NCI-H1930 (cell line): ENCODE data around the gene JUP.
"Not testable (repeated sequence)": the region's sequence is repeated elsewhere in the genome, so short reads cannot be mapped to it uniquely, and the experiment has no call there.

Experiments used
- DNase-seq, 2 experiments: peaks; one replicate each; lab custom pipeline; 2025; lab: John Stamatoyannopoulos, UW

Gene JUP

DNA sequence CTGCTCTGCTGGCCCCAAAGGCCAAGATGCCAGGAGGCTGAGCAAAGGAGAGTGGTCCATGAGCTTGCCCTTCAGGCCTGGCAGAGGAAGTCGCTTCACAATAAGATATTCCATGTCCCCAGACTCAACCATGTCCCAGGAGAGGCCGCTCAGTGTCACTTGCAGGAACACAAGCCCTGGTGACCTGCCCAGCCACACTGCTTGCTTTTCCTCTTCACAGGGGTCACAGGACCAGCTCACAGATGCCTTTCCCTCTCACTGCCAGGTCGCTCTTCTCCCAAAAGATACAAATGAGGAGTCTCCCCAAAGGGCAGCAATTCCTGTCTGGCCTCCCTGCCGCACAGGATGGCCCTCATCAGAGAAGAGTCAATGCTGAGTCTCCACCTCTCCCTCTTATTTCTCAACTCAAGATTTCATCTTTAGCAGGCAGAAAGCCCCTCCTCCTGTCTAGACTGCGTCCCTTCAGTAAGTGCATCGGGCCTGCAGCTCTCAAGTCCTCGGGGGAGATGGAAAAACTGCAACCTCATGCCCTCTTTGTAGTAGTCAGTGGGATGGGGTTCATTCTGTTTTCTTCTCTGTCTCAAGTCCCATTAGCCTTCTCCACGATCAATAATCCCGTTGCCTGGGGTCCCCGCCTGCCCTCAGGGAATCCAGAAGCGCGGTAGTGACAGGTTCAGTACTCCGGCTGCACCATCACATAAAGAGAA, 5.0 kb downstream of the JUP start:
- no peak for DNase-seq

DNA sequence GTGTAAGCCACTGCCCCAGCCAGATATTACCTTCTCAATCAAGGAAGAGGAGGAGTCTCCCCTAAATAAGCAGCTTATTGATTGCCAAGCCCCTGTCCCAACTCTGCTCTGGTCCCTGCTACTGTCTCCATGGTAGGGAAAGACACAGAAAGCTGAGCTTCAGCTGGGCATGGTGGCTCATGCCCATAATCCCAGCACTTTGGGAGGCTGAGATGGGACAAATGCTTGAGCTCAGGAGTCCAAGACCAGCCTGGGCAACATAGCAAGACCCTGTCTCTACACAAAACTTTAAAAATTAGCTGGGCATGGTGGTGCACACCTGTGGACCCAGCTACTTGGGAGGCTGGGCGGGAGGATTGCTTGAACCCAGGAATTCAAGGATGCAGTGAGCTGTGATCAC, 6.6 kb downstream of the JUP start:
- no peak for DNase-seq

DNA sequence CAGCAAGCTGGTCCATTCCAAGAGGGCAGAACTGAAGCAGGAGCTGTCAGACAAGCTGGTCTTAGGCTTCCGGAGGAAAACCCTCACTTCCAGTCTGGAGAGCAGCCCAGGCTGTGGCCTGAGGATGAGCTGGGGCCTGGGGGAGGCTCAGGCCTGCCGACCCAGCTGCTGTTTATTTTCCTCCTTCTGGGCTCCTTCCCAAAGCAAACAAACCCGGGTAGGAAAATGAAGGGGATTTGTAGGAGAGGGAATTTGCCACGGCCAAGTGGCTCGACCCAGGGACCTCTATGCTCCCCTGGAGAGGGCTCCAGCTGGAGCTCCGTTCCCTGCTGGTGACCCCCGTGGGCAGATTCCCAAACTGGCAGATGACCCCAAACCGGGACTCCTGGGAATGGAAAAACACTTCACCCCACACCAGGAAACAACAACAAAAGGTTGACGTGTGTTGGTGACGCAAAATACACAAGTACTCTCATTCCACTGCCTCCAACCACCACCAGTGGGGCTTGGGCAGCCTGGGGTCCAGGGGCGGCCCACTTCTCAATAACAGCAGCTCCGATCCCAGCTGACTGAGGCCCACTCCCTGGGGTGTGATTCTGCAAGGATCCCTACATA, 8.8 kb downstream of the JUP start:
- DNase-seq, result no peak

DNA sequence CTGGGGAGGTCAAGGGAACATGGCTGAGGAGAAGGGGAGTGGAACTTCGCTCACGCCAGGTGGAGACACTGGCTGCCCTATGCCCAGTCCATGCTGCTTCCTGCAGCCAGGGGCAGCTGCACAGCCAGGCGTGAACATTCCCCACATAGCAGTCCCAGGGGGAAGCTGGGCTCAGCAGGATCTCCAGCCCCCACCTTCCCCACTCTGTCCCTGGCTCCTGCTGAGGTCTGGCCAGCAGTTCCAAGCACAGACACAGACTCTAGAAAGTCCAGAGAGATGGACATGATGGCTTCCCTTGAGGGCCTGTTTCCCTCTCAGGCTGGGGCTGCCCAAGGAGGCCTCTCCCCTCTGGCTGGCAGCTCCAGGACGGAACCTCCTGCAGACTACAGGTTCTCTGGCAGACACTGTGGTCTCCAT, 9.3 kb downstream of the JUP start:
- DNase-seq, result no peak

DNA sequence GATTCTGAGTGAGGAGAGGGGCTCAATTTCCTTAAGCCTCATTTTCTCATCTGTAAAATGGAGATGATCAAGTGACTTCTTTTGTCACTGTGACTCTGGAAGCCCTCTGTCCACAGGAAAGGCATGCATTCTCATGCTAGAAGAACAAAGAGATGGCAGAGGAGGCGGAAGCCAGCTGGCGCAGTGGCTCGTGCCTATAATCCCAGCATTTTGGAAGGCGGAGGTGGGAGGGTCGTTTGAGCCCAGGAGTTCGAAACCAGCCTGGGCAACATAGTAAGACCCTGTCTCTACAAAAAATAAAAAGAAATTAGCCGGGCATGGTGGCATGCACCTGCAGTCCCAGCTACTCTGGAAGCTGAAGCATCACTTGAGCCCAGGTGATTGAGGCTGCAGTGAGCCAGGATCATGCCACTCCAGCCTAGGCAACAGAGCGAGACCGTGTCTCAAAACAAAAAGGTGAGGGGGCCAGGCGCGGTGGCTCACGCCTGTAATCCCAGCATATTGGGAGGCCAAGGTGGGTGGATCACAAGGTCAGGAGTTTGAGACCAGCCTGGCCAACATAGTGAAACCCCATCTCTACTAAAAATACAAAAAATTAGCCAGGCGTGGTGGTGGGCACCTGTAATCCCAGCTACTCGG, 10.1 kb downstream of the JUP start:
- not testable (repeated sequence) for DNase-seq

DNA sequence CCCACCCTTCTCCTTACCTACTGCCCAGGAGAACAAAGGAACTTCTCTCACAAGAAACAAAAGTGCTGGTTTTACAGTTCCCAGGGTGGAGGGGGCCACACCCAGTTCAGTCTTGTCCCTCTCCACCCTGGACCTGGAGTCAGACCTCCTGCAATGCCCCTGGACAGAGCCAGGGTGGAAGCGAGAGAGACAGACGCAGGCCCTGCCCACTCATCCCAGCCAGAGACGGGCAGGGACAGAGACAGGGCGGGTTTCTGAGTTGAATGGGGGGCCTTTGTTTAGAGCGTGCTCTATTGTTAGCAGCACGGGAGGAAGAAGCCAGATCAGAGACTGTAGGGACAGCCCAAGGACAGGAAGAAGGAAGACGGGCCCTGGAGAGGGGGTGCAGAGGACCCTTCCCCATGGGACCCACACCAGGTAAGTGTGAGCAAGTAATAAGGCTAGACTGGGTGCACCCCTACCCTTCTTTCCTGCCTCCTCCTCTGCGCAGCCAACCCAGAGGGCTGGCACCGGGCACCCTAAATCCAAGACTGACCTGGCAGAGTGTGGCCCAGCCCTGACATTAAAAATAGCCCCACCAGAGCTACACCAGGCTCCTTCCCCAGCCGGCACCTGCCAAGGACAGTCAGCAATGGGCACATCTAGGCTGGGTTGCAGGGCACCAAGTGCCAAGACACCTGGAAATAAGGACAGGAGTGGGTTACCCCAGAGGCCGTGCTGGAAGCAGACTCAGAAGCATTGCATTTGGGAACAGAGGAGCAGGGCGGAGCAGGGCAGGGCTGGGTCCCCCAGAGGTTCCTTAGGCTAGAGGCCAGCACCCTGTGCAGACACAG, 10.9 kb downstream of the JUP start:
- DNase-seq, result no peak

DNA sequence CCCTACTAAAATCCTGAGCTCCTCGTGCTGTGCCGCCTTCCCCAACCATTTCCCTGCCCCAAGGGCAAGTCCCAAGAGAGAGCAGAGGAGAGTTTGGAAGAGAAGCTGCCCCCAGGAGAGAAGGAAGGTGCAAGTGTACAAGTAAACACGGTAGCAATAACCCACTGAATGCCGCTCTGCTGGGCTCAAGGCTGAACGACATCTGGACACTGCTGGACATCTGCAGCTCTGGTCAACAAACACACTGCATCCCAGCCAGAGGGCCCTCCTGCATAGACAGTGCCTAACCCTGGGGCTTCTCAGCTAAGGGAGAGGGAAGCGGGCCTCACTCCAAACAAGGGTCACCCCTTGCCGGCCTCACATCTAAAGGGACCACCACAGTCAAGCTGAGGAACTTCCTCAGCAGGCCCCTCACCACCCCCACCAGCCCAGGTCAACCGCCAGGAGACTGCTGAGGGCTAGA, 12.7 kb downstream of the JUP start:
- DNase-seq, result no peak

DNA sequence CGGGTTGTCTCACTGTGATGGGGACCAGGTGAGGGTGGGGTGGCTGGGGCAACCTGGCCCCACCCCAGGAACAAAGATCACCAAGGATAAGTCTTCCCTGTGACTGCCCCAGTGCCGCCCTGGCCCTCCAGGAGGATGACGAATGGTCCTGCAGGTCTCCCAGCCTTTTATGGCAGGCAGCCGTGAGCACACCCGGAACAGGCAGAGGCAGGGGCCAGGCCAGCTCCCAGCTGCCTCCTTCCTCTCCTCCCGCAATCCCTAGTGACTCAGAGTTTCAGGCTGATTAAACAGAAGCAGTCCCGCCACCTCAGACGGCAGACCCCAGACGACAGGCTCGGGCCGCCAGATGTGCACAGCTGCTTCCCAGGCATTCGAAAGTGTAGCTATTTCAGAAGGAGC, 13.3 kb downstream of the JUP start:
- DNase-seq, result no peak

DNA sequence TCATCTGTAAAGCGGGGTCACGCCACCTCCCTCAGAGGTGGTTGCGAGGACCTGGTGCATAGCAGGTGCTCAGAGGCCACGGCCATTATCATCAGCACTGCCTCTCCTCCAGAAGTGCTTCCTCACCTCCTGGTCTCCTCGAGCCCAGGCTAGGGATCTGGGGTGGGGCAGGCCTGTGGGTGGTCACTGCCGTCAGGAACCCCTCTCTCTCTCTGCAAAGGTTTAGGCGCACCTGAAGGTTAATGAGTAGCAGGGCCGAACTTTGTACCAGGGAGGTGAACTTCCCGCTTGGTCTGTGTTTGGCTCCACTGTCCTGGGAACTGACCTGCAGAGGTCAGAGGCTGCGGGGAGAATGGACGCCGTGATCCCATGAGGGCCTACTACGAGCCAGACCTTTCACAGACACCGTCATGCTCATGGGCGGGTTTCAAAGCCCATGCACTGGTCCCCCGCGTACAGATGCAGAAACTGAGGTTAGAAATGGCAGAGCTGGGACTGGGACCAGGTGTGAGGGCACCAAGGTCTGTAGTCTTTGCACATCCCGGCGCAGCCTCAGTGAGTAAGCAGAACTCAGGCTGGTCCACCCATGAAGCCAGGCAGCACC, 13.8 kb downstream of the JUP start:
- no peak for DNase-seq

DNA sequence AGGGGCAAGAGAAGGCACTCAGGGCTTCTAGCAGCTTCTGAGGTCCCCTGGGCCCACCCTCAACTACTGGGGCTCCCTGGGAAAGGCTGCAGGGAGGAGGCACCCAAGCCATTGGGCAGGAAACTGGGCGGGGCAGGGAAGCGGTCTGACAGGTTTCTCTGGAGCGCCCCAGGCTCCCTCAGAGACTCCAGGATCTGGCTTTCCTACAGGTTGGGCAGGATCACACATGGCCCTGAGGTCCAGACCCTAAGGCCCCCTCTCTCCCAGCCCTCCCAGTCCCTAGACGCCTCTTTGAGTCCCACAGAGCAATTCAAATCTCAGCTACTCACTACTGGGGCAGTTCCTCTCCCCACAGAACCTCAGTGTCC, 14.3 kb downstream of the JUP start:
- DNase-seq, result no peak

DNA sequence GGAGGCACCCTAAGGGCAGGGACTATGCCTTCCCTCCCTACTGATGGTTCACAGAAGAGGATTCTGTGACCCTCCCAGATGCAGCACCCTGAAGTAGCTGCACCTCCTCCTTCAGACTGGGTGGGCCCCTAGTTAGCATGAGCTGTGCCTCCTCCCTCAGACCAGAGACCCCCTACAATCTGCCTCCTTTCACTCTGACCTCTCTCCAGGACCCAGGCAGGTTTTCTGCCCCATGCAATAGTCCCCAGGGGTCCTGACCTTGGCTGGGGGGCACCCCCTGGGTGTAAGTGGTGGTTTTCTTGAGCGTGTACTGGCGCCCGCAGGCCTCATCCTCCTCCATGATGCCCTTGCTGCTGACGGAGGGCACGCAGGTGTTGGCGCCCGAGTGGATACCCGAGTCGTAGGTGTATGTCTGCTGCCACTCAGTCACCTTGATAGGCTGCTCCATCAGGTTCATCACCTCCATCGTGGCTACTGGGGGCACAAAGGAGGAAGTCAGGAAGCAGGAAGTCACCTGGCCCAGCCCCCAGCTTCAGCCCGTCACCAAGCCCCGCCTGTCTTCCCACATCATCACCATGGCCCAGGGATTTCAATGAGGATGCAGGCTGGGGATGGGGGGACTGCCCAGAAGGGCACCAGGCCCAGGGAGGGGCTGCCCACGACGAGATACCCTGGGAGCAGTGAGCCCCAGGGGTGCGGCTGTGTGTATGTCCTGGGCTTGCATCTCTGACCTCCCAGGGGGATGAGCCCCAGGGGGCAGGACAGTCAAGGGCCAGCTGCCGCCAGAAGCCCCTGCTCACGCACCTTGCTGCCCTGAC, 14.9 kb downstream of the JUP start:
- DNase-seq, result no peak

DNA sequence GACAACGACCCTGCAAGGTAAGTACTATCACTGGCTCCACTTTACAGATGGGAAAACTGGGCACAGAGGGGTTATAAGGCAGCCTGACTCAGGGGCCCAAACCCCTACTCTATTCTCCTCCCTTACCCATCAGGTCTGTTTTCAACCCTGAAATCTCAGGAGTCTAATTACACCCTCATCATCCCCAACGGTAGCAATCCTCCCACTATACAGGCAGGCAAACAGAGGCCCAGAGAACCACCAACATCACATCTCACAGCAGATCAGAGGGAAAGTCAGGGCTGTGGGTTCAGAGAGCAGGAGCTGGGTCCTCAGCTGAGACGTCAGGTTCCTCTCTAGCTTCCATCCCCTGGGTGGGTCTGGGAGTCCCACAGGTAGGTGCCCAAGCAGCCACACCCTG, 16.5 kb downstream of the JUP start:
- no peak for DNase-seq

DNA sequence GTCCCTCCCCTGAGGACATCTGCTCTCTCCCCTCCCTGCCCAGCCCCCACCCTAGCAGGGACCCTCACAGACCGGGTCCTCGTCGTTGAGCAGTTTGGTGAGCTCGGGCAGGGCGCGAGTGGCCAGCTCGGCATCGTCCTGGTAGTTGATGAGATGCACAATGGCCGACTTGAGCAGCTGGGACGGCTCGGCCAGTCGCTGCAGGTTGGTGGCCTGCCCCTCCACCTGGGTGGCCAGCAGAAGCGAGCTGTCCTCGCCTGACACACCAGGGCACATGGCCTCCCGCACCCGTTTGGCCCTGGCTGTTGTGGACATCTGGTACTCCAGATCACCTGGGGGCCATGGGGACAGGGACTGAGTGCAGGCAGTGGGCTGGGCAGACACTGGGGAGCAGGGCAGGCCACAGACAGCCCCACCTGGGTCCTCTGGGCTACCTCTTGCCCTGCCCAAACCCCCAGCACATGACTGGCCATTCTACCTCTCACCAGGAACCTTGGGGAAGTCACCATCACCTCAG, 17.1 kb downstream of the JUP start:
- no peak for DNase-seq

DNA sequence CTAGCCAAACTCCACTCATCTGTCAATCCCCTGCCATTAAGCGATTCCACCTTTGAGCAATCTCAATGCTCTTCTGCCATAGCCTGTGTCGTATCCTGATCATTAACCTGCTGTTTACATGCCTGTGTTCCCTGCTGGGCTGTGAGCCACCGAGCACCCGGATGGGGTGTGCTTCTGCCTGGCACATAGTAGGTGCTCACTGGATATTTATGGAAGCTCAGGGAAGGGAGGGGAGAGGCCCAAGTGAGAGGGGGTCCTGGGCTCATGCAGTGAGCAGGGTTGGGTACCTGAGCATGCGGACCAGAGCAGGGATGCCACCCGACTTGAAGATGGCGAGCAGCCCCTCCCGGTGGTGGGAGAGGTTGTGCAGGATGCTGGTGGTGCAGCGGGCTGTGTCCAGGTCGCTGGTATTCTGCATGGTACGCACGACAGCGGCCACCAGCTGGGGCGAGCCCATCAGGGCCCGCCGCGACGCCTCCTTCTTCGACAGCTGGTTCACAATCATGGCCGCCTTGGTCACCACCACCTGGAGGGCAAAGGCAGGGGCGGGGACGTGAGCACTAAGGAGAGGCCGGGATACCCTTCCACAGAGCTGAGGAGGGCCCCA, 17.7 kb downstream of the JUP start:
- no peak for DNase-seq

DNA sequence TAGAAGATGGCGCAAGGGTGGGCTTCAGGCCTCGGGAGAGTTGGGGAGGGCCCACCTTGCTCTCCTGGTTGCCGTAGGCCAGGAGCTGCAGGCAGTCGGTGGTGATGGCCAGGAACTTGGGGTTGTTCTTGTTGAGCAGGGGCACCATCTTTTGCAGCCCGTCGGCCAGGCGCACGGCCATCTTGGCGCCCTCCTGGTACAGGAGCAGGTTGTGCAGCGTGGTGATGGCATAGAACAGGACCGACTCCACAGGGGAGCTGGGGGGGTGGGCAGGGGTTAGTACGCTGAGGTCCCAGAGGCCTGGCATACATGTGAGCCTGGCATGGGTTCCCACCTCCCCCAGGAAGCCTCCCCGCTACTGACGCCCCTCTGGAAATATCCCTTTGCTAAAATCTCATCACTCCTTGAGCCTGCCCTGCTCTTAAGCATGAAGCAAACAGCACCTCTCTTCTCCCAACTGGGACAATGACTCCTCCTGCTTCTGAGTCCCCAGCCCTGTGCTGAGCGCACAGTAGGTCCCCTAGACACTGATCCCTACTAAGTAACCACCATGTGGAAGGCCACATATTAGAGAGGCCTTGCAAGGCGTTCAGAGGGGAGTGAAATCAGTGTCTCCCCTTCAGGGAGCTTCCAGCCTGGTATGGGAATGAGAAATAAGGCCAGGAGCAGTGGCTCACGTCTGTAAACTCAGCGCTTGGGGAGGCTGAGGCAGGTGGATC, 19.0 kb downstream of the JUP start:
- no peak for DNase-seq

DNA sequence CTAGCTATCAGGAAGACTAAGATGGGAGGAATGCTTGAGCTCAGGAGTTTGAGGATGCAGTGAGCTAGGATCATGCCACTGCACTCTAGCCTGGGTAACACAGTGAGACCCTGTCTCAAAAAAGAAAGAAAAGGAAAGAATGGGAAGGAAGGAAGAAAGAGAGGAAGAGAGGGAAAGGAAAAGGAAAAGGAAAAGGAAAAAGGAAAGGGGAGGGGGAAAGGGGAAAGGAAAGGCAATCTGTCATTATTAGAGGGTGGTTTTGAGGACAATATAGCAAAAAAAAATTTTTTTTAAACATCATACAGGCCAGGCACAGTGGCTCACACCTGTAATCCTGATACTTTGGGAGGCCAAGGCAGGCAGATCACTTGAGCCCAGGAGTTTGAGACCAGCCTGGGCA, 20.4 kb downstream of the JUP start:
- no peak for DNase-seq

DNA sequence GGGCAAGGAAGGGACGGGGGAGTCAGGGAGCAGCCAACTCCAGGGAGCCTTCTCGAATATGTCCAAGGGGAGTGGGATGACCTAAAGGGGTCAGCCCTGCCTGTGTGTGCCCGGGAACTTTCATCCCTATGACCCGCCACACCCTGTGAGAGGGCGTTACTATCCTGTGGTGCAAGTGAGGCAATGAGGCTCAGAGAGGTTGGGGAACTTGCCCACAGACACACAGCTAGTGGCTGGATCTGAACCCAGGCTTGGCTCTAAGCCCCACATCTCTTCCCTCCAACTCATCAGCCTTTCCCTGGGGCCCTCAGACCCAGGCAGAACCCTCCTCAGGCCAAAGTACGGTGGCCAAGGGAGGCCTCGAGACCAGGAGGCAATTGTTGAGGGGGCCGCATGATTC, 23.2 kb downstream of the JUP start:
- DNase-seq, result no peak

DNA sequence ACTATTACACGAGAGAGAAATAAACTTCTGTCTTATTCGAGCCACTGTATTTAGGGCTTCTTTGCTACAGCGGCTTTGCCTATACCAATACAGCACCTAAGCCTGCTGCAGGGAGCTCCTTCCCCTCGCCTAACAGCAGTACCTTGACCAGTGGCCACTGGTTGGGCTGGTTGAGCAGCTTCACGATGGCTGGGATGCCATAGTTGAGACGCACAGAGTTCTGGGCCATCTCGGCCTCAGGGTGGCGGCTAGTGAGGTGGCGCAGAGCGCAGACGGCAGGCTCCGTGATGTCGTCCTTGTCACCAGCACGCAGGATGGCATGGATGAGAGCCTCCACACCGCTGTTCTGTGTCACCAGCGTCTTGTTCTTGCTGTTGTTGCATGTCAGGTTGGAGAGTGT, 23.7 kb downstream of the JUP start:
- DNase-seq, result no peak

DNA sequence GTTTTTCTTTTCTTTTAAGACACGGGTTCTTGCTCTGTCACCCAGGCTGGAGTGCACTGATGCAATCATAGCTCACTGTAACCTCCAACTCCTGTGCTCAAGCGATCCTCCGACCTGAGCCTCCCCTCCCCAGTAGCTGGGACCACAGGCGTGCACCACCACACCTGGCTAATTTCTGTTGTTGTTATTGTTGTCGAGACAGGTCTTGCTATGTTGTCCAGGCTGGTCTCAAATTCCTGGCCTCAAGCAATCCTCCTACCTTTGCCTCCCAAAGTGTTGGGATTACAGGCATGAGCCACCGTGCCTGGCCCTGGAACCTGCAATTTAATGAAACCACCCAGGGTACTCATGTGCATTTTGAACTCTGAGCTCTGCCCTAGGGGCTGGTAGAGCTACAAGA, 24.1 kb downstream of the JUP start:
- DNase-seq, result no peak

DNA sequence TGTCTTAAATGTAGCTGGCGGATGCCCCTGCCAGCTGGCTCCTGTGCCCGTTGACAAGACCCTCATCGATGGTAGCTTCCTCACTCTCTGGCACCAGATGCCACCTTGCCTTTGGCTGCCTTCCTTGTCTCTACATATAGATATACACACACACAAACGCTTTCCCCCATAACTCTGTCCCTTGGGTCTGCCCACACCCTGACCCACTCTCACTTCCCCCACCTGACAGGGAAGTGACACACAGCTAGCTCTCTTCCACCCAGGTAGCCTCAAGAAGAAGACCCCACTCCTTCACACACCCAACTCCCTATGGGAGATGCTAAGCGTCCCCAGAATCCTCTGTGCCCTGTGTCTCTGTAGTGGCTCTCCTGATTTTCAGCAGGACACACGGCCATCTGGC, 25.6 kb downstream of the JUP start:
- DNase-seq, result no peak
